ENCODE results near the gene POLR3G. TPM values are rescaled to one million over a fixed set of nuclear protein-coding genes. Genes with fewer than 3 reads are reported as not detected.

Gene POLR3G
- total and polyA plus RNA-seq, 11 donors, result 0.30 to 1.6 (median 0.62) TPM

DNA sequence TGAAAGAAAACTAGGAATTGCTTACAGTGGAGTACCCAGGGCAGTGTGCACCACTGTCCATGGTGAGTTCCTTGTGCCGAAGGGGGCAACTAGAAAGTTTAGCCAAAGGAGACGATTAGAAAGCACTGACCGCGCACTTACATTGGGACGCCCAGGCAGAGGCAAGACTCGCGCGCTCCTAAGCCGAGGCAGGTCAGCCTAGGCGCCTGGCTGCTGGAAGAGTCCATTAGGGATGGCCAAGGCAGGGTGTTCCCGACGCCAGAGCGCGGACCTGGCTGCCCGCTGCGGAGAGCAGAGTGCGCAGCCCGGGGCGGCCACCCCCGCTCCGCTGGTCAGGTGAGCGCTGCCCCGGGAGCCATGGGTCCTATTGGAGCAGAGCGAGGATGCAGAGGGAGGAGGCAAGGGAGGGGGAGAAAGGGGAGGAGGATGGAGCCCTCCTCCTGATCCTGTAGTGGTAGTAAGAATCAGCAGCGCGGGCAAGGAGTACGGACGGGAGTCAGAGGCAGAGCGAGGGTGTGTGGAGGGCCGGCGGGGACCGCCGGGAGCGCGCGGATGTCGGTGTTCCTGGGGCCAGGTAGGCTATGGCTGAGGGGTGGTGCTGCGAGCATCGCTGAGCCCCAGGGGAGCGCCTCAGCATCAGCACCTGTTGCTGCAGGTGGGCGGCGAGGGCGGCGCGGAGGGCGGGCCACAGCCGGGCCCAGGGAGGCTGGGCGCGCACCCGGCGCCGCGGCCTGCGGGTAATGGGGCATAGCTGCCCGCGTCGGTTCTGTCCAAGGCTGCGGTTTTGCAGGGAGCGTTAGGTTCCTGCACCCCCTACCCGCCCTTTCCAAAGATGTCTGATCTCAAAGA is 83.9 kb downstream of the POLR3G start, which contains the start of gene ADGRV1:
Gene ADGRV1 (plus strand): TSS at position 454 of the 849 bp plus-strand sequence. CDS start 99 bp downstream, at position 553.
- intact Hi-C loops (cut with DNase I), result no loop called here
- Histone ChIP-seq H3K4me3 (peak within 1 kb of the TSS; percentile 10 to 46 (median 39)), H3K9me3 (no peaks in the 10 kb centered on the region), H3K27ac (no peak within 1 kb of the TSS), H3K4me1 (peaks cover 0 to 14% (median 7%) of the 10 kb centered on the region in 12 donors), H3K36me3 (no peaks in the 10 kb centered on the region), H3K27me3 (peaks cover 7 to 76% (median 37%) of the 10 kb centered on the region in 9 donors)
- WGBS, 4 donors, result 1 to 2% (median 1%) methylated on average over 32 to 60 of the region's 60 CpGs
- DNase-seq, result peak in 4 of 5 donors; percentile 7 to 59 (median 30)
- TF ChIP-seq POLR2A (IDR thresholded peaks at IDR 0.05), result no peak
- TF ChIP-seq, protein P1, sequence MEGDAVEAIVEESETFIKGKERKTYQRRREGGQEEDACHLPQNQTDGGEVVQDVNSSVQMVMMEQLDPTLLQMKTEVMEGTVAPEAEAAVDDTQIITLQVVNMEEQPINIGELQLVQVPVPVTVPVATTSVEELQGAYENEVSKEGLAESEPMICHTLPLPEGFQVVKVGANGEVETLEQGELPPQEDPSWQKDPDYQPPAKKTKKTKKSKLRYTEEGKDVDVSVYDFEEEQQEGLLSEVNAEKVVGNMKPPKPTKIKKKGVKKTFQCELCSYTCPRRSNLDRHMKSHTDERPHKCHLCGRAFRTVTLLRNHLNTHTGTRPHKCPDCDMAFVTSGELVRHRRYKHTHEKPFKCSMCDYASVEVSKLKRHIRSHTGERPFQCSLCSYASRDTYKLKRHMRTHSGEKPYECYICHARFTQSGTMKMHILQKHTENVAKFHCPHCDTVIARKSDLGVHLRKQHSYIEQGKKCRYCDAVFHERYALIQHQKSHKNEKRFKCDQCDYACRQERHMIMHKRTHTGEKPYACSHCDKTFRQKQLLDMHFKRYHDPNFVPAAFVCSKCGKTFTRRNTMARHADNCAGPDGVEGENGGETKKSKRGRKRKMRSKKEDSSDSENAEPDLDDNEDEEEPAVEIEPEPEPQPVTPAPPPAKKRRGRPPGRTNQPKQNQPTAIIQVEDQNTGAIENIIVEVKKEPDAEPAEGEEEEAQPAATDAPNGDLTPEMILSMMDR (IDR thresholded peaks at IDR 0.05), result no peak
- ATAC-seq, result peak; percentile 51 to 96 (median 80)

GRCh38 chr5:90560771-90561170 is 86.1 kb downstream of the POLR3G start:
- H3K27ac ChIP-seq, result no peak overlapping the region
- H3K4me1 ChIP-seq, result peaks cover 0 to 14% (median 7%) of the 10 kb centered on the region in 12 donors
- 62 to 75% (median 67%) methylated on average over 2 of the region's 2 CpGs for WGBS, 4 donors
- no peaks in the 10 kb centered on the region for H3K9me3 ChIP-seq
- TF ChIP-seq POLR2A (IDR thresholded peaks at IDR 0.05), result no peak
- TF ChIP-seq, protein P1 (IDR thresholded peaks at IDR 0.05), result no peak
- ATAC-seq (no peak), DNase-seq (no peak)
- H3K27me3 ChIP-seq, result peaks cover 7 to 70% (median 37%) of the 10 kb centered on the region in 9 donors
- no peaks in the 10 kb centered on the region for H3K36me3 ChIP-seq
- no peak overlapping the region for H3K4me3 ChIP-seq
- intact Hi-C loops (cut with DNase I), result no loop called here

- 74 to 83% (median 78%) methylated on average over 1 of the region's 1 CpG for WGBS, 4 donors
- peaks cover 7 to 61% (median 31%) of the 10 kb centered on the region in 9 donors for H3K27me3 ChIP-seq
- no peak for DNase-seq
Measured at GRCh38 chr5:90561766-90562165, 87.1 kb downstream of the POLR3G start.

GRCh38 chr5:90562341-90562740 is 87.7 kb downstream of the POLR3G start:
- ATAC-seq, result no peak
- H3K27me3 ChIP-seq, result peaks cover 7 to 55% (median 30%) of the 10 kb centered on the region in 9 donors
- WGBS, 4 donors, result 61 to 71% (median 68%) methylated on average over 5 of the region's 5 CpGs
- no peak for DNase-seq
- intact Hi-C loops (cut with DNase I), result no loop called here
- H3K4me3 ChIP-seq, result no peak overlapping the region
- no peak for TF ChIP-seq POLR2A (IDR thresholded peaks at IDR 0.05)
- H3K4me1 ChIP-seq, result peaks cover 0 to 14% (median 7%) of the 10 kb centered on the region in 12 donors
- no peaks in the 10 kb centered on the region for H3K36me3 ChIP-seq
- no peaks in the 10 kb centered on the region for H3K9me3 ChIP-seq
- no peak overlapping the region for H3K27ac ChIP-seq

More at GRCh38 chr5:90561766-90562165, 87.1 kb downstream of the POLR3G start:
- TF ChIP-seq, protein P1 (IDR thresholded peaks at IDR 0.05), result no peak
- TF ChIP-seq POLR2A (IDR thresholded peaks at IDR 0.05), result no peak
- Histone ChIP-seq H3K4me3 (no peak overlapping the region), H3K9me3 (no peaks in the 10 kb centered on the region), H3K4me1 (peaks cover 0 to 14% (median 7%) of the 10 kb centered on the region in 12 donors), H3K36me3 (no peaks in the 10 kb centered on the region), H3K27ac (no peak overlapping the region)
- intact Hi-C loops (cut with DNase I), result no loop called here
- no peak for ATAC-seq

Data from heart left ventricle (tissue), 16 donors.